Endometrial microvascular endothelial cells (primary cell): ENCODE measurements around the gene C1S. TPM values are rescaled to one million over a fixed set of nuclear protein-coding genes. Genes with fewer than 3 reads are reported as not detected.
"Not testable (repeated sequence)": the region's sequence is repeated elsewhere in the genome, so short reads cannot be mapped to it uniquely, and the experiment has no call there.

Experiments used
- in situ Hi-C: cut with HindIII; loops from 2 replicates; pipeline ENCODE4 v1.10.0; 2017; ENCODE audit warnings: low sequenced_read_pairs, low pct_unique_long_range_greater_than_20kb; ENCODE audit errors: inconsistent ontology term
- total RNA-seq: library from RNA; depleted of rRNA; stranded (reverse); fragments of >200 nt; gene quantifications from one replicate; pipeline ENCODE4 v1.2.3, GENCODE V29; 2015; ENCODE audit errors: inconsistent ontology term

The C1S gene
- total RNA-seq, 1 donor from 2014 or later, result not detected

- in situ Hi-C loops, result no loop called here
These were observed 21.1 kb upstream of the C1S start for GRCh38 chr12:7039403-7039802.

GRCh38 chr12:7042842-7043241 lies 17.7 kb upstream of the C1S start:
- in situ Hi-C loops, result no loop called here

- in situ Hi-C loops, result no loop called here
These were observed 14.6 kb upstream of the C1S start for GRCh38 chr12:7045913-7046312.

GRCh38 chr12:7046383-7047105 lies 14.0 kb upstream of the C1S start:
- in situ Hi-C loops, result no loop called here

GRCh38 chr12:7047306-7047705 lies 13.2 kb upstream of the C1S start:
- in situ Hi-C loops, result no loop called here

- in situ Hi-C loops, result not testable (repeated sequence)
These were observed 11.0 kb upstream of the C1S start for GRCh38 chr12:7049445-7049951.

- in situ Hi-C loops, result not testable (repeated sequence)
These were observed 10.5 kb upstream of the C1S start for GRCh38 chr12:7049973-7050372.

GRCh38 chr12:7054925-7055324 lies 5.6 kb upstream of the C1S start:
- in situ Hi-C loops, result no loop called here

- in situ Hi-C loops, result not testable (repeated sequence)
These were observed 4.8 kb upstream of the C1S start for GRCh38 chr12:7055736-7056135.

- in situ Hi-C loops, result no loop called here
These were observed 2.2 kb upstream of the C1S start for GRCh38 chr12:7058163-7058845.

GRCh38 chr12:7058850-7059395 lies 1.6 kb upstream of the C1S start:
- in situ Hi-C loops, result no loop called here

GRCh38 chr12:7059780-7060179 lies 738 bp upstream of the C1S start:
- in situ Hi-C loops, result no loop called here

- in situ Hi-C loops, result no loop called here
These were observed 620 bp downstream of the C1S start for GRCh38 chr12:7061138-7061537.

GRCh38 chr12:7061596-7061995 lies 1.1 kb downstream of the C1S start:
- in situ Hi-C loops, result no loop called here

- in situ Hi-C loops, result no loop called here
These were observed 4.0 kb downstream of the C1S start for GRCh38 chr12:7064516-7064915.

- in situ Hi-C loops, result no loop called here
These were observed 4.6 kb downstream of the C1S start for GRCh38 chr12:7065073-7065623.

GRCh38 chr12:7066596-7066995 lies 6.1 kb downstream of the C1S start:
- in situ Hi-C loops, result no loop called here

GRCh38 chr12:7067096-7067495 lies 6.6 kb downstream of the C1S start:
- in situ Hi-C loops, result no loop called here

- in situ Hi-C loops, result no loop called here
These were observed 7.9 kb downstream of the C1S start for GRCh38 chr12:7068240-7068993.
